CD4-positive, alpha-beta T cell treated with Interleukin-1 beta for 1 hour (primary cell): ENCODE measurements around the gene PHLDB2.
"Not testable (repeated sequence)": the region's sequence is repeated elsewhere in the genome, so short reads cannot be mapped to it uniquely, and the experiment has no call there.

Experiments used
- DNase-seq, 2 donors: peaks; one replicate each; pipeline ENCODE4 v3.0.0-alpha.2; 2020 to 2022

PHLDB2 gene

GRCh38 chr3:111859061-111859973 lies at the start of gene PHLDB2:
Gene PHLDB2, plus strand, starts transcription at chr3:111859265. Its CDS starts 24,813 bp downstream, at chr3:111884078.
- peak; percentile 66 to 73 for DNase-seq

GRCh38 chr3:111810909-111811308 lies 48.2 kb upstream of the PHLDB2 start:
- DNase-seq = no peak

- DNase-seq = no peak
These were observed 47.3 kb upstream of the PHLDB2 start for GRCh38 chr3:111811811-111812210.

GRCh38 chr3:111812701-111813100 lies 46.4 kb upstream of the PHLDB2 start:
- no peak for DNase-seq

GRCh38 chr3:111813441-111813840 lies 45.6 kb upstream of the PHLDB2 start:
- DNase-seq = no peak

- no peak for DNase-seq
These were observed 45.1 kb upstream of the PHLDB2 start for GRCh38 chr3:111813979-111814378.

GRCh38 chr3:111816771-111817170 lies 42.3 kb upstream of the PHLDB2 start:
- not testable (repeated sequence) for DNase-seq

- no peak for DNase-seq
These were observed 39.1 kb upstream of the PHLDB2 start for GRCh38 chr3:111819927-111820326.

- DNase-seq = no peak
These were observed 38.4 kb upstream of the PHLDB2 start for GRCh38 chr3:111820651-111821050.

- DNase-seq = no peak
These were observed 37.2 kb upstream of the PHLDB2 start for GRCh38 chr3:111821891-111822290.

GRCh38 chr3:111822804-111823203 lies 36.3 kb upstream of the PHLDB2 start:
- DNase-seq = no peak

- no peak for DNase-seq
These were observed 35.7 kb upstream of the PHLDB2 start for GRCh38 chr3:111823341-111823855.

- DNase-seq = no peak
These were observed 34.7 kb upstream of the PHLDB2 start for GRCh38 chr3:111824351-111824750.

GRCh38 chr3:111827871-111828270 lies 31.2 kb upstream of the PHLDB2 start:
- no peak for DNase-seq

GRCh38 chr3:111828530-111828929 lies 30.5 kb upstream of the PHLDB2 start:
- no peak for DNase-seq

GRCh38 chr3:111829023-111829422 lies 30.0 kb upstream of the PHLDB2 start:
- DNase-seq = no peak

GRCh38 chr3:111831840-111832239 lies 27.2 kb upstream of the PHLDB2 start:
- DNase-seq = peak in 1 of 2 donors; percentile 29

GRCh38 chr3:111837112-111837511 lies 22.0 kb upstream of the PHLDB2 start:
- no peak for DNase-seq

GRCh38 chr3:111838133-111838532 lies 20.9 kb upstream of the PHLDB2 start:
- DNase-seq = no peak

GRCh38 chr3:111846039-111846438 lies 13.0 kb upstream of the PHLDB2 start:
- DNase-seq = no peak

GRCh38 chr3:111846717-111847116 lies 12.3 kb upstream of the PHLDB2 start:
- DNase-seq = no peak

- no peak for DNase-seq
These were observed 10.8 kb upstream of the PHLDB2 start for GRCh38 chr3:111848283-111848682.

- DNase-seq = no peak
These were observed 10.3 kb upstream of the PHLDB2 start for GRCh38 chr3:111848778-111849177.

- DNase-seq = no peak
These were observed 8.5 kb upstream of the PHLDB2 start for GRCh38 chr3:111850537-111850936.
